HCEC 1CT (cell line): Measurements from ENCODE around the gene MELTF.
A peak's percentile ranks its signal among the peaks of the same experiment; 100 is the strongest.

Source experiments
- DNase-seq: peaks from one replicate; pipeline ENCODE4 v3.0.0-alpha.2; 2017

MELTF gene

DNA sequence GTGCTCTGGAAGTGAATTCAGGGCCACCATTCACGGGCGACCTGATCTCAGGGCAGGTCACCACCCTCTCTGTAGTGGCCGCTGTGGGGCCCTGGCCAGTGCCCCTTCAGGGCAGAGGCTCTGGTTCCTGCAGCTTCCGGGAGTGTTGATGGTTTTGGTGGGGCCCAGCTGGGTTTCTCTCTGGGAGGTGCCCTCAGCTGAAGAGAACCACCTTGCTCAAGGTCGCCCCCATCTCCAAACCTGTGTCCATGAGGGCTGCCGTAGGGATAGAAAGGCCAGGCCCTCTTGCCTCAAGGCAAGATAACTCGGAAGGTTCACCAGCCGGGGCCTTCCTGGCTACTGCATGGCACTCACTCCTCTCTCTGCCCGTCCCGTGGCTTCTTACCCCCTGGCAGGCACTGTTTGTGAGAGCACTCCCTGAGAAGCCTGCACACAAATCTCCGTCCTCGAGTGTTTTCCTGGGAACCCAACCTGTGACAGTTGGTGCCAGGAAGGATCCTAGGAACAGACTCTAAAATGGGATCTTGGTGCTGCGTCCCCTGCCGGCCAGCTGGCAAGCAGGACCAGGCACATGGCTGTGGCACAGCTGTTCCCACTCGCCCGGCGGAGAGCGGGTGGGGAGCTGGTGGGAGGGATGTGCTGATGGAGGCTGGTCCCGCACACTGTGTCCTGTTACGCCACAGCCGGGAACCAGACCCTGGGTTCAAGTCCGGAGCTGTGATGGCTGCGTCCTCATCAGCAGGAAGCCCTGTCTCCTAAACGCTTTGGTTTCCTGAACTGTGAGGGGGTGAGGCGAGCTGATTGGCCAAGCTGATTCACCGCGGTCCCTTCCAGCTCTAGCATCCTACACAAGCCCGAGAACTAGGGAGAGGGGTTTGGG, 37.8 kb downstream of the MELTF start:
- no peak for DNase-seq

DNA sequence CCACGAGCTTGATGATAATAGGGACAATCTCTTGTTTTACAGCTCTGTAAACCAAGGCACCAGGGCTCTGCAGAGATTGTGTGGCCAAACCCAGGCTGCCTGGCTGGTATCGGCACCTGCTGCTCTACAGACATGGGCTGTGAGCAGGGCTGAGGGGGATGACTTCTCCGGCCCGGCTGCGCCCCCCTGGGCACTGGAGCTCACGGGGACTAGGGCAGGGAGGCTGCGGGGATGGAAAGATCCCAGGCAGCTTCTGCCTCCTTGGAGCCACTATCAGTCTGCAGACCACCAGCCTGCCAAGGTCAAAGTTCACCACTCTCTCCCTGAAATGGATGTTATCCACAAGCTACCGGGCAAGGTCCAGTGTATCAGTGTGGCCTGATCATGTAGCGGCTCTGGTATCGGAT, 39.0 kb downstream of the MELTF start:
- no peak for DNase-seq

DNA sequence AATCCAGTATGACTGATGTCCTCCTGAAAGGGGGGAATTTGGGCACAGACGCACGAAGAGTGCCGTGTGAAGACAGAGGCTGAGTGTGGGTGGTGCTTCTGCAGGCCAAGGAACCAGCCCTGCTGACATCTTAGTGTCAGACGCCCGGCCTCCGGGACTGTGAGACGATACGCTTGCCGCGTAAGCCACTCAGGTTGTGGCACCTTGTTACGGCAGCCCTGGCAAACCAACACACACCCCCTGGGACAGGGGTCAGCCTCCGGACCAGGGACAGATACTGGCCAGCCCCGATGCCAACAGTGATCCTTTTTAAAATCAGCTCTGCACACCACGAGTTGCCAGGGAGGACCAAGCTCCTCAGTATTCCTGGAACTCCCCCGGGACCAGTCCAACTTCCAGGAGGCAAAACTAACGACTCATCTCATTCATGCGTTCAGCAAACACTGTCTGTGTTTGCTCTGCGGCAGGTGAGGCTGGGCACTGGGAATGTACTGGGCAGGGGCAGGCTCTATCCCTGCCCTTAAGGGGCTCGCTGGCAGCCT, 39.8 kb downstream of the MELTF start:
- no peak for DNase-seq

DNA sequence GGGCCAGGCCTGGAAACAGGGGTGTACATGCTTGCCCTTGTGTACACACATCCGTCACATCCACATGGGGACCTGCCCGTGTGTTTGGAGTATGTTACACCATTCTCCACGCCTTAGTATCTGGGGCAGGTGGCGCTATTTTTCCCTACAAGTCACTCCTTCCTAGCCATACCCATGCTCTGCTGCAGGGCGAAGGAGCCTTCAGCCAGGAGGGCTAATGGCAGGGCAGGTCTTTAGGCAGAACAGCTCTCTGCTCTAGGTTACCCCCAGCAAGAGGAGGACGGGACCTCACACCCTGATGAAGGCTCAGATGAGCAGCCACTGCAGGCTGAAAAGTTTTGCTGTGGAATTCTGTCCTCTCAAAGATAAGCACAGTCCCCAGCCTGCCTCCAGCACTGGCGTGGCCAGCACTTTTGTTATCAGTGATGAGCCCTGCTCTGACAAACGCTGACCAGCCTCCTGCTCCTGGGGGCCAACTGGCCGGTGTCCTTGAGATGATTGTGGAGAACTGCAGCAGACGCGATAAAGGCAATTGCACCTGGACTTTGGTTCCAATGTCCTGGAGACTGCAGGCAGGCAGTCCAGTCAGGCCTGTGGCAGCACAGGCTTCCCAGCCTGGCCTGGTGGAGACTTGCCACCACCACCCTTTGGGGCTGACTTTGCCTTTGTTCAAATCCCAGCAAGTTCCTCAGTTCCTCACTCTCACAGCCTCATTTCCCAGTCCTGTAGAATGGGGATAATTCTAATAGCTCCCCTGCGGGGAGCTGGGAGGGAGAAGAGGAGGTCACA, 41.2 kb downstream of the MELTF start:
- no peak for DNase-seq

DNA sequence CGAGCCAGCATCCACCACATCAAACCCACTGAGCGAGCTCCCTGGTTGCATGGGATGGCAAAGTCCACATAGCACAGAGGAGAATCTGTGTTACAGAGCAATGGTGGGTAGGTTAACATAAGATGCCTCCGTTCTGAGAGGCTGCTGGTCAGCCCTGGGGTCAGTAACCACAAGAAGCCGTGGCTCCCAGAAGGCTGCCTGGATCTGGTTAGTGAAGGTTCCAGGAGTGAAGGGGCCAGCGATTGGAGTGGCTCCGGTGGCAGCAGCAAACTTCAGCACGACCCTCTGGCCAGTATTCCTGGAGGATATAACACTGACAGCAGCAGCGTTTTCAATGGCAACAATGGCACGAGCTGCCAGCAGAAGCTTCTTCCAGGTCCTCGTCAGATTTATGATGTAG, 42.6 kb downstream of the MELTF start:
- no peak for DNase-seq

DNA sequence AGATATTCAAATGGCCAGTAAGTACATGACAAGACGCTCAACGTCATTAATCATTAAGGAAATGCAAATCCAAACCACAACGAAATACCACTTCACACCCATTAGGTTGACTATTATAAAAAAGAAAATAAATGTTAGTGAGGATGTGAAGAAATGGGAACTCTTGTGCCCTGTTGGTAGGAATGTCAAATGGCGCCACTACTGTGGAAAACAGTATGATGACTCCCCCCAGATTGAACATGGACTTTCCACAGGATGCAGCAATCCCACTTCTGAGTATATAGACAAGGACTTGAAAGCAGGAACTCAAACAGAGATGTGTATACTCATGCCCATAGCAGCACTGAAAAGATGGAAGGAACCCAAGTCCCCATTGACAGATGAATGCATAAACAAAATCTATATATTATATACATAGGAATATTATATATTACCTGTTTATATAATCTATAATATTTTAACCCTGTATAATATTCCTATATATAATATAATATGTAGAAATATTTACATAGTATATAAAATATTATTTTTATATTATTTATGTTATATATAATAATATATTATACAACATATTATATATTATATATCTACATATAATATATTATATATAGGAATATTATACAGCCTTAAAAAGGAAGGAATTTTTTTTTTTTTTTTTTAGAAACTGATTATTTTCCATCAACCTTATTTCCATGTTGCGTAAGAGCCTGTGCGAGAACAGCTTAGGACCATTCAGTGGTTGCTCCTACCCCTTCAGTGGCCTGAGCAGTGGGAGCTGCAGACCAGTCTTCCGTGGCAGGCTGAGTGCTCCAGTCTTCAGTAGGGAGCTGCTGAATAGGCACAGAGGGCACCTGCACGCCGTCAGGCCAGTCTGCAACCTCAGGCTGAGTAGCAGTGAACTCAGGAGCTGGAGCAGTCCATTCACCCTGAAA, 43.4 kb downstream of the MELTF start:
- DNase-seq, result no peak

DNA sequence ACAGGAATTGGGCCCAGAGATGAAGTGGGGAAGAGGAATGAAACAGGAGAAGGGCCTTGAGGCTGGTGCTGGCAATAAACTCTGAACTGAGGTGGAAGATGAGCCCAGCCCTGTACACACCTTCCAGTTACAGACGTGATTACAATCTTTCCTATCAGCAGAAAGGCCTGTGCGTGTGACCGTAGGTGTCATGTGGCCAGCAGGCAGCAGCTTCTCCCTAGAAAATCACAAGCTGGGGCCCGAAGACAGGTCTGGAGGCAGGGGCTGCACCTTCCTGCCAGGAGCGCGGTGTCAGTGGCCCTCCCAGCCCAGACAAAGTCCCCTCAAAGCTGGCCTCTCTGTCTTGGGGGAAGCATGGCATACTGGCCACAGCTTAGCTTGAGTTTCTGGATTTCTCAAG, 44.3 kb downstream of the MELTF start:
- DNase-seq, result no peak

DNA sequence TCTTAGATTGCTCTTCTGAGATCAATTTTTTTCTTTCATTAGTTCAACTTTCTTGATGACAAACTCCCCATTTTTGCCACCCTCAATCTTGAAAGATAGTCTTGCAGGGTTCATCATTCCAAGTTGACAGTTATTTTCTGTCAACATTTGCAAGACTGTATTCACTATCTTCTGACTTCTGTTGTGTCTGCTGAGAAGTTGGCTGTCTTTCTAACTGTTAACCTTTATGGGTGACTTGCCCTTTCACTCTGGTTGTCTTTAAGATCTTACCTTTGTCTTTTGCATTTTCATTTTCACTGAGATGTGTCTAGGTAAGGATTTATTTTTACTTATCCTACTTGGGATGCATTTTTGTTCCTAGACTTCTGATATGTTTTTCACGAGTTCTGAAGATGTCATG, 46.4 kb downstream of the MELTF start:
- no peak for DNase-seq

DNA sequence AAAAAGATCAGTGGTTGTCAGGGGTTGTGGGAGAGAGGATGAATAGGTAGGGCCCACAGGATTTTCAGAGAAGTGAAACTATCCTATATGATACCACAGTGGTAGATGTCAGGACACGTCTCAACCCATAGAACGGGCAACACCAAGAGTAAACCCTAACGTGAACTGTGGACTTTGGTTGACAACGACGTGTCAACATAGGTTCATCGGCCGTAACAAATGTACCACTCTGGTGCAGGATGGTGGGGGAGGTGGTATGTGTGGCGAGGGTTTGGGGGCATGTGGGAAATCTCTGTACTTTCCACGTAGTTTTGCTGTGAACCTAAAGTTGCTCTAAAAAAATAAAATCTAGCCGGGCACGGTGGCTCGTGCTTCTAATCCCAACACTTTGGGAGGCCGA, 48.0 kb downstream of the MELTF start:
- DNase-seq, result no peak

DNA sequence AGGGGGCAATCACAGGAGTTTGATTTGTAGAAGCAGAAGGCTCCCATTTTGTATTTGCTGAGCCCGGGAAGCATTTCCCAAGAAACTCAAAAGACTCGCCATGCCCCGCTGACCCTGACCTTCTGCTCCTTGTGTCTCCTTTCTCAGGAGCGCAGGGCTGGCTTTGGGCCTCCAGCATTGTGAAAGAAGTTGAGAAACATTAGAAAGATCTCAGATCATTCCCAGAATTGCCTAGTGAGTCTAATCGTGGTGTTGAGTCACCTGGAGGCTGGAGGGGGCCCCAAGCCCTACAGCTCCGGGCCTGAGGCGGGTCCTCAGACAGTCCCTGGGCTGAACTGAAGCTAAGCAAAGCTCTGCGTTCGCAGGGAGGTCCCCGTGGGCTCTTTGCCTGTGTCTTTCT, 50.1 kb downstream of the MELTF start:
- DNase-seq, result no peak

DNA sequence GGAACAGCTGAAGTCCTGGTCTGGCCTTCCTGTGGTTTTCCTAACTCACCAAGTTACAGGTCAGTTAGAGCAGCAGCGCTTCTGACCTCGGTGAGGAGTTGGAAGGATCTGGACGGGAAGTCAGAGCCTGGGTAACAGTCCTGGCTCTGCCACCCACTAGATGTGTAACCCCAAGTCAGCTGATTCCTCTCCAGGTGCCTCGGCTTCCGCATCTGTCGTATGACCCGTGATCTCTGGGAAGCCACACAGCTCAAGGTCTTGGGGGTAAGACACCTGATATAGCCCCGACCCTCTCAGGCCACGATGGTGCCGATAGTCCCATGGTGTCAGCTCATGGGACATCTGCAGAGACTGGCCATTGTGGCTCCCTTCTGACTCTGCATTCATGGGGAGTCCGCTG, 52.7 kb downstream of the MELTF start:
- DNase-seq, result no peak

DNA sequence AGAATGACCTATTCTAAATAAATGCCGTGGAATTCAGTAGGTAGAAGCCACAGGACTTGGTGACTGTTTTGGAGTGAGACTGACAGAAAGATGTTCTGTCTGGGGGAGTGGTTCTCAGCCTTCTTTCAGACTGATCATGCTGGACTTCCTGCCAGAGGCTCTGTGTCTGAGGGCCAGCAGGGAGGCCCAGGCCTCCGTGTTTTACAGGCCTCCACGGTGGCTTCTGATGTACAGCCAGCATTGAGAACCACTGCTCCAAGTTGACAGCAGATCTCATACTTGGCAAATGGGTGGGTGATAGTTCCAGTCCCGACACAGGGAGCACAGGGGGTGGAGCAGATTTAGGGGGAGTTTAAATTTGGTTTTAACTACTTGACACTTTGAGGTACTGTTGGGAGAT, 54.3 kb downstream of the MELTF start:
- no peak for DNase-seq

DNA sequence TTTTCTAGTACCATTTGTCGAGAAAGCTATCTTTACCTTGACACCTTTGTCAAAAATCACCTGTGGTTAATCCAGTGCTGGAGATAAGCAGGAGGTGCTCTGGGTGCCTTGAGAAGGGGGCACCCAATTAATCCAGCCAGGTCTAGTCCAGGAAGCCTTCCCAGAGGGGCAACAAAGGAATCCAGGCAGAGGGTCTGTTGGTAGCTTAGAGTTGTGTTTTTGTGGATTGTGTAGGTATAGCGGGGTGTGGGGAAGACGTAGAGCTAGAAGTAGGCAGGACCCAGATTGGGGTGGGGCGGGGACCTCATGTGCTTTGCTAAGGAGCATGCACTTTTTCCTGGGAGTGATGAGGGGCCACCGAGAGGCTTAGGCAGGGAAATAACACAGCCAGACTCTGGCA, 55.0 kb downstream of the MELTF start:
- no peak for DNase-seq

DNA sequence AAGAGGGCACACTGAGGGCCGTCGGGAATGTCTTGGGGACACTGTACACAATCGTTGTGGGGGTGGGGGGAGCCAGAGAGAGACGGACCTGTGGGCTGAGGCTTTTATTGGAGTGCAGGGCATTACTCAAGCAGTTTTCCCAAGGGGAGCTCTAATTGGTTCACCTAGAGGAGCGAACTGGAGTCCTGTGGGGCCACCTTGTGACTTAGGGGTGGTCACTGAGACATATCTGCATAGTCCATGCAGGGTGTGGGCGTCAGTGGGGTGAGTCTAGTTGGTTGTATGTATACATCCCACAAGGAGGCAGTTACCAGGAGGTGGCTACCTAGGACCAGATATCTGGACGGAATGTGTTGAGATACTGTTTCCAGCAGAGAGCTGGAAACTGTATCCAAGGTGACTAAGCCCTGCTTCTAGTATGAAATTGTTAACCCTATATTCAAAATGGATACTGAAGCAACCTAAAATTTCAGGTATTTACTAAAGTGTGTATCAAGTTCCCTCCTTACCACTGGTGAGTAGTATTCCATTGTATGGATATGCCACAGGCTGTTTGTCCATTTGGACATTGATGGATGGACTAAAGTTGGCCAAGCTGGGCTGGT, 58.4 kb downstream of the MELTF start:
- no peak for DNase-seq

DNA sequence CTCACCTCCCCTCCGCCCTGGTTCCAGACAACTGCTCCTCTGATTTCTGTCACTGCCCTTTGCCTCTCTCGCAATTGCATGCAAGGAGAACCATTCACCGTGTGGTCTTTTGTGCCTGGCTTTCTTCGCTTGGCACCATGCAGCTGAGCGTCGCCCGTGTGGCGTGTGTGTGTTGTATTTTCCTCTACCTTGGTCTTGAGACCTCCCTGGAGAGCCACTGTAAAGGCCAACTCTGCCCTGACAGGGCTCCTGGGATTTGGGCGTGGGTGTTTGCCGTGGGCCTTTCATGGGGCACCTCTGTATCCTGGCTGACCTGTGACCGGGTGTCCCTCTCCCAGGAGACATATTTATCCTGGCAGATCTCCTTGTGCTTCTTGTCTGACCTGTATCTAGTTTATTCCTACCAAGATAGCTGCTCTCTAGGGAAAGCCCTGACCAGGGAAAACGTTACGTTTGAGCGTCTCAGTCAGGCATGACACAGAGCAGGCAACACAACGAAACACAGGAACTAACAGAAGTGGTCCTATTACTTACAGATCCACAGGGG, 59.0 kb downstream of the MELTF start:
- DNase-seq, result no peak

DNA sequence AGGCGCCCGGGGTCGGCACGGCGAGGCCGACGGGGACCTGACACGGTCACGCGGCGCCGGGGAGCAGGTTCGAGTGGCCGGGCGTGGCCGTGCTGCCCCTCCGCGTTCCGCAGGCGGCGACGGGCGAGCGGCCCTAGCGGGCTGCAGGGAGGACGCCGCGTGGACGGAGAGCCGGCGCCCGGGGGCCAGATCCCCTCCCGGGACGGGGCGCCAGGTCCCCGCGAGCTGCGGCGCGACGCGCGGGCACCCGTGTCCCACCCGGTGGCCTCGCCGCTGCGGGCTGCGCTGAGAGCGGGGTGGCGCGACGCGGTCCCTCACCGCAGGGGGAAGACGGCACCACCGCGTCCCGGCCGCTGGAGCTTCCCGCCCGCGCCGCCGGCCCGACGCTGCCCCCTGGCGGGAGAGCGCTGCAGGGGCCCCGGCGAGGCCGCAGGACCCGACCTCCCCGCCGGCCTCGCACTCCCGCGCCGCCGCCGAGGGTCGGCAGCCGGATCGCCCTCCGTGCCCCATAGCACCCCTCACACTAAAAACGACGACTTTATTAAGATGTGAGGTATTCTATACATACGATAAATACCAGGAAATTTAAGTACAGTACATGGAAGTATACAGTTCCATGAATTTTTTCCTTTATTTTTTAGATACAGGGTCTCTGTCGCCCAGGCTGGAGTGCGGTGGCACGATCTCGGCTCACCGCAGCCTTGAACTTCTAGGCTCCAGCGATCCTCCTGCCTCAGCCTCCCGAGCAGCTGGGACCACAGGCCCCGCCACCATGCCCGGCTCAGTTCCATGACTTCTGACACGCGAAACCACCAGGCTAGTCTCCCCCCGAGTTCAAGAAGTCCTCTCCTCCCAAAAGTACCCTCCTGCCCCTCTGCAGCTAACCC, 59.7 kb downstream of the MELTF start:
- DNase-seq, result peak; percentile 55

DNA sequence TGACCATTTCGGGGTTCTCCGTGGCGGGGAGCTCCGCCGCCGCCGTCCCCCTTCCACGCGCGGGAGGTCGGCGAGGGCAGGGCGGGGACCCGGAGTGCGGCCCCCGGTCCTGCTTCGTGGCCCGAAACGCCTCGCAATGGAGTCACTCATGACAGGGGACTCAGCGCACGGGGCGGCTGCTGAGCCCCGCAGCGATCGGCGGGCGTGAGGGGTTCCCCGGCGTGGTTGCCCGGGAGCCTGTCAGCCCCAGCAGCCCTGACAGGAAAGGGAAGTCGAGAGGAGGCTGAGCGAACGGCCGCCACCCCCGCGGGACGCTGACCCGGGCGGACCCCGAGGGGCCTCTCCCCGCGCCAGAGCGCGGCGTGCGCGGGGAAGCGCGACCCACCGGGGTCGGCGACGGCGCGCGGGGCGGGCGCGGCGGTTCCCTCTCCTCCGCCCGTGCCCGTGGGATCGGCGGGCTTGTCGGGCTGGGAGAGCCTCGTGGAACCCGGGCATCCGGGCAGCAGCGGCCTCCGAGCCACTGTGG, 60.4 kb downstream of the MELTF start:
- peak; percentile 37 for DNase-seq

DNA sequence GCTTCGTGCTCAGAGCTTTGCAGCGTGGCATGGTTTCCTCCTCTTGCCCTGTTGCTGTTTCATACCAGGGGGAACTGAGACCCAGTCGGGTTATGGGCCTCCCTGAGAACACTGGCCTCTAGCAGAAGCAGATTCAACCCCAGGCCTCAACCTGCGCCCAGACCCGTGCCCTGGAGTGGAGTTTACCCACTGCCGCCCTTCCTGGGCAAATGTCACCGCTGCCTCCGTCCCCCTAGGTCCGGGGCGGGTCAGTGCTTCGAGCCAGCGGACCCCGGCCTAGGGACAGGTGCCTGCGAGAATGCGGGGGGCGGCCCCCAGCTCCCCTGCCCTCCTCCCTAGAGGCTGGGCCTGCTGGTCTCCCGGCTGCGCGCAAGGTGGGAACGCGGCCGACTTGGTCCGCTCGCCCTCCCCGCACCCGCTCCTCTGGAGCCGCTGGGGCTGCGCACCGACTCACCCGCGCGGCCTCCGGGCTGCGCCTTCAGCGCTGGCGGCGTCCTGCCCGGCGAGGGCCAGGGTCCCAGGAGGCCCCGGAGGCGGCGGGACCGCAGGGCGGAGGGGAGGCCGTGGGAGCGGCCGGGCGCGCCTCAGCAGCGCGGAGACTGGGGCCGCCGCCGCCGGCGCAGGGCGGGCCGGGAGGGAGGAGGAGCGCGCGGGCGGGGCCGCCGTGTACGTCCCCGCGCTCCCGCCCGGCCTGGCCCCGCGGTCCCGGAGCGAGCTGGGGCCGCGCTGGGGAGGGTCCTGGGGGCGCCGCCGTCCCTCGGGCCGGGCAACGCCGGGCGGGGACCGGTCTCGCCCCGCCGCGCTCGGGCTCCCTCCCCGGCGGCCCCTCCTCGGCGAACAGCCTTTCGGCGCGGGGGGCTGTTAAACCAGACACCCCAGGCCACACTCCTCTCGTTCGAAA, 61.1 kb downstream of the MELTF start, which contains the start of gene PIGZ:
Gene PIGZ (minus strand): TSS at position 601 of the 901 bp plus-strand sequence. CDS start 16,802 bp downstream, outside the sequence.
- peak; percentile 18 for DNase-seq
